ENCODE measurements around the gene FCRLB.
A peak's percentile ranks its signal among the peaks of the same experiment; 100 is the strongest.

The FCRLB gene

DNA sequence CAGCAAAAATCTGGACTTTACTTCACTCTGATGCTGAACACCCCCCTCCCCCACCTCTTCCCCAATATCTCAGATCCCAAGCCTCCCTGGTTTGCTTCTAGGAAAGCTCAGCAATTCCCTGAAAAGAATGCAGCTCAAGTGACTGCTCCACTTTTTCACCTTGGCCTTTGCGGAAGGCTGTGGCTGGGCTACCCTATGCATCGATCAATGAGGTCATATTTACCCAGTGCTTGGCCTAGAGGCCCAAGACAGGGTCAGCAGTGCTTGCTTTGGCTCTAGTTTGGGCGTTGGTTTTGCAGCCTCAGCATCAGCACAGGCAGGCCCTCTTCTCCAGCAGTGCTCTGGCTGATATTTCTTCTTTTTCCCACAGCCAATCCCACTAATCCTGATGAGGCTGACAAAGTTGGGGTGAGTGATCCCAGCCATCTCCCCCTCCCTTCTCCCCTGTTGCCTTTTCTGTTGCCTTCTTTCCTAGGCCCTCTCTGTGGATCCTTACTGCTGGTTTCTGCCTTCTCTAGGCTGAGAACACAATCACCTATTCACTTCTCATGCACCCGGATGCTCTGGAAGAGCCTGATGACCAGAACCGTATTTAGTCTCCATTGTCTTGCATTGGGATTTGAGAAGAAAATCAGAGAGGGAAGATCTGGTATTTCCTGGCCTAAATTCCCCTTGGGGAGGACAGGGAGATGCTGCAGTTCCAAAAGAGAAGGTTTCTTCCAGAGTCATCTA lies 44.2 kb upstream of the FCRLB start:
- Histone ChIP-seq H3K4me1 (ENCODE audit: control insufficient read depth, insufficient read depth, low read length) (no peaks in the 10 kb centered on the region), H3K36me3 (ENCODE audit: control insufficient read depth in 2 of 2, insufficient read depth in 1 of 2, low read length in 2 of 2) (no peaks in the 10 kb centered on the region), H3K4me3 (ENCODE audit: low read depth, low read length) (no peak overlapping the region), H3K27ac (ENCODE audit: extremely low read depth, low read depth, low read length) (no peak overlapping the region), H3K9me3 (ENCODE audit: control insufficient read depth, insufficient read depth, low read depth, low read length) (no peaks in the 10 kb centered on the region)
- POLR2A ChIA-PET, result no interaction called here
- TF ChIP-seq ZNF114 (tag by site-specific recombination; IDR thresholded peaks at IDR 0.05) (no peak), ZNF292 (tag by site-specific recombination; IDR thresholded peaks at IDR 0.05; ENCODE audit: borderline replicate concordance, low read depth) (no peak), ZBTB17 (tag by site-specific recombination; IDR thresholded peaks at IDR 0.05) (peak; percentile 85), ZNF211 (tag by site-specific recombination; IDR thresholded peaks at IDR 0.05; ENCODE audit: low read depth) (no peak), OSR2 (tag by site-specific recombination; IDR thresholded peaks at IDR 0.05) (no peak), ZBTB48 (tag by site-specific recombination; IDR thresholded peaks at IDR 0.05) (no peak)
- TF ChIP-seq, protein P1, sequence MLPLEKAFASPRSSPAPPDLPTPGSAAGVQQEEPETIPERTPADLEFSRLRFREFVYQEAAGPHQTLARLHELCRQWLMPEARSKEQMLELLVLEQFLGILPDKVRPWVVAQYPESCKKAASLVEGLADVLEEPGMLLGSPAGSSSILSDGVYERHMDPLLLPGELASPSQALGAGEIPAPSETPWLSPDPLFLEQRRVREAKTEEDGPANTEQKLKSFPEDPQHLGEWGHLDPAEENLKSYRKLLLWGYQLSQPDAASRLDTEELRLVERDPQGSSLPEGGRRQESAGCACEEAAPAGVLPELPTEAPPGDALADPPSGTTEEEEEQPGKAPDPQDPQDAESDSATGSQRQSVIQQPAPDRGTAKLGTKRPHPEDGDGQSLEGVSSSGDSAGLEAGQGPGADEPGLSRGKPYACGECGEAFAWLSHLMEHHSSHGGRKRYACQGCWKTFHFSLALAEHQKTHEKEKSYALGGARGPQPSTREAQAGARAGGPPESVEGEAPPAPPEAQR (tag by site-specific recombination; IDR thresholded peaks at IDR 0.05), result no peak
- TF ChIP-seq, protein P2, sequence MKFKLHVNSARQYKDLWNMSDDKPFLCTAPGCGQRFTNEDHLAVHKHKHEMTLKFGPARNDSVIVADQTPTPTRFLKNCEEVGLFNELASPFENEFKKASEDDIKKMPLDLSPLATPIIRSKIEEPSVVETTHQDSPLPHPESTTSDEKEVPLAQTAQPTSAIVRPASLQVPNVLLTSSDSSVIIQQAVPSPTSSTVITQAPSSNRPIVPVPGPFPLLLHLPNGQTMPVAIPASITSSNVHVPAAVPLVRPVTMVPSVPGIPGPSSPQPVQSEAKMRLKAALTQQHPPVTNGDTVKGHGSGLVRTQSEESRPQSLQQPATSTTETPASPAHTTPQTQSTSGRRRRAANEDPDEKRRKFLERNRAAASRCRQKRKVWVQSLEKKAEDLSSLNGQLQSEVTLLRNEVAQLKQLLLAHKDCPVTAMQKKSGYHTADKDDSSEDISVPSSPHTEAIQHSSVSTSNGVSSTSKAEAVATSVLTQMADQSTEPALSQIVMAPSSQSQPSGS (tag by site-specific recombination; IDR thresholded peaks at IDR 0.05; ENCODE audit: low read depth), result peak; percentile 32; the same call in 1 of the 2 replicates
- CTCF ChIA-PET, result interaction anchor here (0.7 kb wide), 1 partner anchor 63 kb away, joined by 4 read pairs; no protein-coding TSS in a partner anchor

DNA sequence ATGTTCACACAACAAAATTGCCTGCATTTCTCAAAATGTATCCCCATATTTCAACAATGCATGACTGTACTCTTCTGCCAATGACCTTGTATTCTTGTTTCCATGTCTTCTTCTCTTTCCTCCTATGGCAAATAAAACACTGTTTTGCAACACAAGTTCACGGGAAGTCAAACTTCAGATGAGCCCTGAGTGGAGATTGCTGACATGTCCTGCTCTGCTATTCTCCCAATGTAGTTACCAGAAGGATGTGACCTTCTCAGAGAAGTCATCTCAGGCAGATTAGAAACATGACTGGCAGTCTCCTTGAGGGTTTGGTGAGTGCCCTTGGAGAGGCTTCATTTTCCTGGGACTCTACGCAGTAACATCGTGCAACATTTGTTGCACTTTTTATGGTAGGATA lies 42.8 kb upstream of the FCRLB start:
- CTCF ChIA-PET, result no interaction called here
- no peak for TF ChIP-seq SETDB1 (IDR thresholded peaks at IDR 0.05; ENCODE audit: insufficient read length, low read length)
- TF ChIP-seq ZNF623 (tag by site-specific recombination; IDR thresholded peaks at IDR 0.05), result no peak
- no peak for TF ChIP-seq ZNF23 (tag by site-specific recombination; IDR thresholded peaks at IDR 0.05; ENCODE audit: borderline replicate concordance)
- TF ChIP-seq ZNF621 (tag by site-specific recombination; IDR thresholded peaks at IDR 0.05), result no peak
- TF ChIP-seq ZNF292 (tag by site-specific recombination; IDR thresholded peaks at IDR 0.05; ENCODE audit: borderline replicate concordance, low read depth), result no peak
- TF ChIP-seq ZNF335 (tag by site-specific recombination; conservative IDR thresholded peaks at IDR 0.05), result no peak
- TF ChIP-seq, protein P3, sequence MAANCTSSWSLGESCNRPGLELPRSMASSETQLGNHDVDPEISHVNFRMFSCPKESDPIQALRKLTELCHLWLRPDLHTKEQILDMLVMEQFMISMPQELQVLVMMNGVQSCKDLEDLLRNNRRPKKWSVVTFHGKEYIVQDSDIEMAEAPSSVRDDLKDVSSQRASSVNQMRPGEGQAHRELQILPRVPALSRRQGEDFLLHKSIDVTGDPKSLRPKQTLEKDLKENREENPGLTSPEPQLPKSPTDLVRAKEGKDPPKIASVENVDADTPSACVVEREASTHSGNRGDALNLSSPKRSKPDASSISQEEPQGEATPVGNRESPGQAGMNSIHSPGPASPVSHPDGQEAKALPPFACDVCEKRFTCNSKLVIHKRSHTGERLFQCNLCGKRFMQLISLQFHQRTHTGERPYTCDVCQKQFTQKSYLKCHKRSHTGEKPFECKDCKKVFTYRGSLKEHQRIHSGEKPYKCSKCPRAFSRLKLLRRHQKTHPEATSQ (tag by site-specific recombination; IDR thresholded peaks at IDR 0.05), result no peak
- no peak for TF ChIP-seq ZSCAN23 (tag by site-specific recombination; IDR thresholded peaks at IDR 0.05)
- no peak for TF ChIP-seq ZNF311 (tag by site-specific recombination; IDR thresholded peaks at IDR 0.05; ENCODE audit: borderline replicate concordance)
- no peak for TF ChIP-seq GLI2 (tag by site-specific recombination; IDR thresholded peaks at IDR 0.05; ENCODE audit: borderline replicate concordance, low read depth)
- TF ChIP-seq, protein P4, sequence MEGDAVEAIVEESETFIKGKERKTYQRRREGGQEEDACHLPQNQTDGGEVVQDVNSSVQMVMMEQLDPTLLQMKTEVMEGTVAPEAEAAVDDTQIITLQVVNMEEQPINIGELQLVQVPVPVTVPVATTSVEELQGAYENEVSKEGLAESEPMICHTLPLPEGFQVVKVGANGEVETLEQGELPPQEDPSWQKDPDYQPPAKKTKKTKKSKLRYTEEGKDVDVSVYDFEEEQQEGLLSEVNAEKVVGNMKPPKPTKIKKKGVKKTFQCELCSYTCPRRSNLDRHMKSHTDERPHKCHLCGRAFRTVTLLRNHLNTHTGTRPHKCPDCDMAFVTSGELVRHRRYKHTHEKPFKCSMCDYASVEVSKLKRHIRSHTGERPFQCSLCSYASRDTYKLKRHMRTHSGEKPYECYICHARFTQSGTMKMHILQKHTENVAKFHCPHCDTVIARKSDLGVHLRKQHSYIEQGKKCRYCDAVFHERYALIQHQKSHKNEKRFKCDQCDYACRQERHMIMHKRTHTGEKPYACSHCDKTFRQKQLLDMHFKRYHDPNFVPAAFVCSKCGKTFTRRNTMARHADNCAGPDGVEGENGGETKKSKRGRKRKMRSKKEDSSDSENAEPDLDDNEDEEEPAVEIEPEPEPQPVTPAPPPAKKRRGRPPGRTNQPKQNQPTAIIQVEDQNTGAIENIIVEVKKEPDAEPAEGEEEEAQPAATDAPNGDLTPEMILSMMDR (tag by site-specific recombination; IDR thresholded peaks at IDR 0.05), result no peak
- no peak for TF ChIP-seq ZNF560 (tag by site-specific recombination; IDR thresholded peaks at IDR 0.05; ENCODE audit: borderline replicate concordance)
- no peak for TF ChIP-seq ZNF600 (tag by site-specific recombination; IDR thresholded peaks at IDR 0.05)
- TF ChIP-seq, protein P2 (tag by site-specific recombination; IDR thresholded peaks at IDR 0.05; ENCODE audit: low read depth), result no peak
- POLR2A ChIA-PET, result no interaction called here

More for the DNA sequence above, 42.8 kb upstream of the FCRLB start:
- H3K27ac ChIP-seq (ENCODE audit: extremely low read depth, low read depth, low read length), result no peak overlapping the region
- no peaks in the 10 kb centered on the region for H3K36me3 ChIP-seq (ENCODE audit: control insufficient read depth in 2 of 2, insufficient read depth in 1 of 2, low read length in 2 of 2)
- H3K4me1 ChIP-seq (ENCODE audit: control insufficient read depth, insufficient read depth, low read length), result no peaks in the 10 kb centered on the region
- H3K4me3 ChIP-seq (ENCODE audit: low read depth, low read length), result no peak overlapping the region
- H3K9me3 ChIP-seq (ENCODE audit: control insufficient read depth, insufficient read depth, low read depth, low read length), result no peaks in the 10 kb centered on the region

All from HEK293 (cell line).